Panc1 (cell line): ENCODE data around the gene AFF3.

Source experiments
- POLR2AphosphoS5 ChIP-seq: IDR thresholded peaks from 2 replicates; pipeline ENCODE4 v1.6.1; 2012; ENCODE audit warnings: mild to moderate bottlenecking, low read depth, low read length, moderate library complexity
- TF ChIP-seq, protein P1 (sequence below): fragments of 450-650 bp; IDR thresholded peaks from 2 replicates; pipeline ENCODE4 v1.5.1; 2017; ENCODE audit warnings: mild to moderate bottlenecking

DNA sequence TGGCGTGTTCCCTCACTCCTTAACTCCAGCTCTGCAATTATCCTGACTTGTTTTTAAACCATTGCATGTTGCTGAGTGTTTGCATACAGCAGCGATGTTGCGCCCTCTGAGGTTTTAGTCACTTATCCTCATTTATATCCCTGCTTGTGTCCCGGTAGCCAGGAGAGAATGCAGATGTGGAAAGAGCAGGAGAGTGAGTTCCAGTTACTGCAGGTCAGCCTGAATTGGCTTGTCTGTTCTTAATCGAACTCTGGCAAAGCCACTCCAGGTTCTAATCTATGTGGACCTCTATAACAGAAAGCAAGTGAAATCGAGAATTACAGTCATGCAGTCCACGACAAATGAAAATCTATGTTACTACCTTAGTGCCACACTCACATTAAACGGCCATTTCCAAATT is 357.4 kb downstream of the AFF3 start:
- TF ChIP-seq POLR2AphosphoS5, result no peak
- TF ChIP-seq, protein P1, sequence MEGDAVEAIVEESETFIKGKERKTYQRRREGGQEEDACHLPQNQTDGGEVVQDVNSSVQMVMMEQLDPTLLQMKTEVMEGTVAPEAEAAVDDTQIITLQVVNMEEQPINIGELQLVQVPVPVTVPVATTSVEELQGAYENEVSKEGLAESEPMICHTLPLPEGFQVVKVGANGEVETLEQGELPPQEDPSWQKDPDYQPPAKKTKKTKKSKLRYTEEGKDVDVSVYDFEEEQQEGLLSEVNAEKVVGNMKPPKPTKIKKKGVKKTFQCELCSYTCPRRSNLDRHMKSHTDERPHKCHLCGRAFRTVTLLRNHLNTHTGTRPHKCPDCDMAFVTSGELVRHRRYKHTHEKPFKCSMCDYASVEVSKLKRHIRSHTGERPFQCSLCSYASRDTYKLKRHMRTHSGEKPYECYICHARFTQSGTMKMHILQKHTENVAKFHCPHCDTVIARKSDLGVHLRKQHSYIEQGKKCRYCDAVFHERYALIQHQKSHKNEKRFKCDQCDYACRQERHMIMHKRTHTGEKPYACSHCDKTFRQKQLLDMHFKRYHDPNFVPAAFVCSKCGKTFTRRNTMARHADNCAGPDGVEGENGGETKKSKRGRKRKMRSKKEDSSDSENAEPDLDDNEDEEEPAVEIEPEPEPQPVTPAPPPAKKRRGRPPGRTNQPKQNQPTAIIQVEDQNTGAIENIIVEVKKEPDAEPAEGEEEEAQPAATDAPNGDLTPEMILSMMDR, result no peak
